Activated naive CD4-positive, alpha-beta T cell treated with anti-CD3 and anti-CD28 coated beads, Interleukin-2, amount 50 U/mL, for 72 hours (primary cell): ENCODE results near the gene FMNL2. TPM values are rescaled to one million over a fixed set of nuclear protein-coding genes. Genes with fewer than 3 reads are reported as not detected.
A peak's percentile ranks its signal among the peaks of the same experiment; 100 is the strongest.

ENCODE experiments used
- ATAC-seq, 2 donors: fragments of 150-1000 bp; cut with Tn5 transposase; 2 replicates each; pipeline ENCODE4 v1.10.0; 2021; ENCODE audit warnings: mild to moderate bottlenecking in 2 of 2, moderate library complexity in 2 of 2
- DNase-seq, 2 donors: peaks; one replicate each; pipeline ENCODE4 v3.0.0; 2021 to 2022; ENCODE audit warnings: low spot score in 2 of 2
- H3K27ac Mint-ChIP-seq, 2 donors: one replicate each; pipeline ENCODE4 v1.8.0; 2022; ENCODE audit warnings: mild to moderate bottlenecking in 2 of 2, mixed read lengths in 2 of 2
- H3K36me3 Mint-ChIP-seq, 2 donors: one replicate each; pipeline ENCODE4 v1.8.0; 2022; ENCODE audit warnings: mixed read lengths in 2 of 2
- H3K9me3 Mint-ChIP-seq, 2 donors: one replicate each; pipeline ENCODE4 v1.8.0; 2022; ENCODE audit warnings: mixed read lengths in 2 of 2
- total RNA-seq, 2 donors: library from RNA; stranded (reverse); gene quantifications; one replicate each; pipeline ENCODE4 v1.2.3, GENCODE V29; 2022

Gene FMNL2
- total RNA-seq, 2 donors from 2014 or later = 0.34 to 8.0 TPM

DNA sequence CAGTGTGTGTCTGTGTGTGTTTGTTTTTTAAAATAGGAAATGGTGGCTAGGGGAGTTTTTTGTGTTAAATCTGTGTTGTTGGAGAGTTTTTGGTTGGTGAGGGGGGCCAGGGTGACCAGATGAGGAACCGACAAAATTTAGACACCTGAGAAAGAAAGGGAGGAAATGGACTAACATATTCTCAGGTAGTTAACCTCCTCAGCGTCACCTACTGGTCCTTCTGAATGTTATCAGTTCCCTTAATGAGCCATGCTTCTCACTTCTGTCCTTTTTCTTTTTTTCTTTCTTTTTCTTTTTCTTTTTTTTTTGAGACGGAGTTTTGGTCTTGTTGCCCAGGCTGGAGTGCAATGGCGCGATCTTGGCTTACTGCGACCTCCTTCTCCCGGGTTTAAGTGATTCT, 107.0 kb downstream of the FMNL2 start:
- Mint-ChIP-seq H3K36me3 (peaks cover 0 to 8% of the 10 kb centered on the region in 2 donors), H3K27ac (no peak overlapping the region), H3K9me3 (peaks cover 3 to 5% of the 10 kb centered on the region in 2 donors)
- no peak for ATAC-seq
- no peak for DNase-seq

DNA sequence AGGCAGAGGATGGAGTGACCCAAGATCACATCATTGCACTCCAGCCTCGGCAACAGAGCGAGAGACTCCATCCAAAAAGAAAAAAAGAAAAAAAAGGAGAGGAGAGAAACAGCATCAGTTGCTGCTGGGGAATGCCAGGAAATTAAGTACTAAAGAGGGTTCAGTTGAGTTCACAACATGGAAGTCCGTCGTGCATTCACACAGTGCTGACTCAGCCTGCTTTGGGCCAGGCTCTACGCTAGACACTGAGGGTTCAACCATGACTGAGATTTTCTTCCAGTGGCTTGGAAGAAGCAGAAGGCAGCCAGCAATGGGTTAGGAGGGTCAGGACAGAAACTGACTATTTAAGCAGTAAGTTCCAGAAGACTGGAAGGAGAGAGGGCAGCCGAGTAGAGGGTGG, 108.8 kb downstream of the FMNL2 start:
- DNase-seq = no peak
- no peak for ATAC-seq
- H3K27ac Mint-ChIP-seq = no peak overlapping the region
- peaks cover 0 to 8% of the 10 kb centered on the region in 2 donors for H3K36me3 Mint-ChIP-seq
- peaks cover 3 to 5% of the 10 kb centered on the region in 2 donors for H3K9me3 Mint-ChIP-seq

DNA sequence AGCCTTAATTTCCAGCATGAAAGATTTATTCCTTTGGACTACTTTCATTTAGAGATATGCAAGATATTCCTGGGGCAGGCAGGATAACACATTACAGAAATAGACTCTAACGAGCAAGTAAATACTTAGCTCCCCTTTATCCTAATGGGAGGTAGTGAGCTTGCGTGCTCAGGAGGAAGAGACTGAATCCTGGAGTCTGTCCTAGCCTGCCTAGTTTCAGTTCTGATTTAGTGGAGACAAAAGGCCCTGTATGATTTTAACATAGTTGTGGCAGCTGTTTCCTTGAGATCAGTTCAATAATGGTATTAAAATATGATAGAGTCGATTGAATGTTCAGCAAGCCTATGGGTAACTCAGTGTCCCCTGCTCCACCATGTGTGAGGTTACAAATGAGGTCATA, 109.5 kb downstream of the FMNL2 start:
- ATAC-seq = no peak
- H3K9me3 Mint-ChIP-seq = peaks cover 3 to 5% of the 10 kb centered on the region in 2 donors
- peaks cover 0 to 8% of the 10 kb centered on the region in 2 donors for H3K36me3 Mint-ChIP-seq
- H3K27ac Mint-ChIP-seq = no peak overlapping the region
- no peak for DNase-seq

DNA sequence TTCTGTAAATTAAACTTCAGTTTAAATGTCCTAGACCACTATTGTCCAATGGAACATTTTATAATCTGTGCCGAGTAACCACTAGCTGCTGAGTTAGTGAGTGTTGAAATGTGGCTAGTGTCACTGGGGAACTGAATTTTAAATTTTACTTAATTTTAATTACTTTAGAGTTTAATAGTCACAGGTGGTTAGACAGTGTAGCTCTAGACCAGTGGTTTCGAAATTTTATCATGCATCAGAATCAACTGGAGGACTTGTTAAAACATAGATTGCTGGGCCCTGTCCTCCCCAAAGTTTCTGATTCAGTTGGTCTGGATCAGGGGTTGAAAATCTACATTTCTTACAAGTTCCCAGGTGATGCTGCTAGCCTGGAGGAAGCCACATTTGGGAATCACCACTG, 110.4 kb downstream of the FMNL2 start:
- DNase-seq (no peak), ATAC-seq (peak; percentile 14 to 27)
- Mint-ChIP-seq H3K36me3 (peaks cover 0 to 8% of the 10 kb centered on the region in 2 donors), H3K27ac (no peak overlapping the region), H3K9me3 (peaks cover 3 to 5% of the 10 kb centered on the region in 2 donors)

DNA sequence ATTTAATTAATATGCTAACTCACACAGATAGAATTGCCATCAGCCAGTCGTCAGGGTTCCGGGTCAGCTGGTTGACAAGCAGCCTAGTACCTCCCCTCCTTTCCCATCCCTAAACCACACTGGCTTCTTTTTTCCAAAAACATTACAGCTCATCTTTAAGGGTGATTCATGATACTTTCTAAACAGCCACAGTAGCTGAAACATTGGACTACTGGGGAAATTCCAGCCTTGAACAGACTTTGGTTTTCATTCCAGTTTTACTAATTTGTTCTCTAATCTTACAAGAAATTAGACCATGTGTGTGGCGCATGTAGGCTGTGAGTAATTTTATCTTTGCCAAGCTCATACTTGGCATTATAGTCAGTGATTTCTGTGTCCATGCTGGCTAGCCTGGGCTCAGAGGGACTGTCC, 110.8 kb downstream of the FMNL2 start:
- H3K36me3 Mint-ChIP-seq = peaks cover 0 to 8% of the 10 kb centered on the region in 2 donors
- peaks cover 3 to 5% of the 10 kb centered on the region in 2 donors for H3K9me3 Mint-ChIP-seq
- no peak overlapping the region for H3K27ac Mint-ChIP-seq
- DNase-seq (no peak), ATAC-seq (peak; percentile 69 to 83)

DNA sequence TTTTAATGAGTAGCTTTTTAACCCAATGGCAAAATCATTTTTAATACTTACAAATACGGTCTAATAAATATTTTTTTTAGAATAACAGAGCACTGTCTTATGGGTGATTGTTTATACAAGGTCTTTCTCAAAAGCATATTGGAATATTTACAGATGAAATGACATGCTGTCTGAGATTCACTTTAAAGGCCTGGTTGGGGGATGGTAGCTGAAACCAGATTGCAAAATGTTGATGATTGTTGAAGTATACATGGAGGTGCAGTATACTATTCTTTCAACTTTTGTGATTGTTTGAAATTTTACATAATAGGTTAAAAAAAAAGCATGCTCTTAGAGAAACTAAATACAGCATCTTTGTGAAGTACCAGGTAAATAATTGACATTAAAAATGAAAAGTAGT, 111.2 kb downstream of the FMNL2 start:
- peak in 1 of 2 donors; percentile 11 for ATAC-seq
- Mint-ChIP-seq H3K36me3 (peaks cover 0 to 8% of the 10 kb centered on the region in 2 donors), H3K9me3 (peaks cover under 1 to 5% of the 10 kb centered on the region in 2 donors)

DNA sequence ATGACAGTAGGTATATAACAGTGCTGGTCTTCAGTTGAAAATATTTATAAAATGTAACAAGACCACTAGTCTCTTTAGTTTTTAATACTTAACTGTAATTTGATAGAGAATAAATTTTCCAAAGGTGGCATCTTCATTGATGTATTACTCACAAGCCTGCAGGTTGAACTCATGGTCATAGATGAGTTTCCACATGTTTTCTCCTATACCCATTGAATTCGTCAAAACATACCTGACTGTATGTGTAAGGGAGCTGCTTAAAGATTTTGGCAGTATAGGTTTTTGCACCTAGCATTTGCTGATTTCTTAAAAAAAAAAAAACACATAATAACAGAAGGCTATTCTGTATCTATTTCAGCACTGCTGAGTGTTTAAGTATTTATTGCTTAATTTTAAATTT, 112.9 kb downstream of the FMNL2 start:
- ATAC-seq (no peak), DNase-seq (no peak)
- Mint-ChIP-seq H3K9me3 (peaks cover 0 to 3% of the 10 kb centered on the region in 2 donors), H3K36me3 (peaks cover 0 to 5% of the 10 kb centered on the region in 2 donors), H3K27ac (no peak overlapping the region)

More for the DNA sequence above, 111.2 kb downstream of the FMNL2 start:
- H3K27ac Mint-ChIP-seq = no peak overlapping the region
- DNase-seq = no peak

DNA sequence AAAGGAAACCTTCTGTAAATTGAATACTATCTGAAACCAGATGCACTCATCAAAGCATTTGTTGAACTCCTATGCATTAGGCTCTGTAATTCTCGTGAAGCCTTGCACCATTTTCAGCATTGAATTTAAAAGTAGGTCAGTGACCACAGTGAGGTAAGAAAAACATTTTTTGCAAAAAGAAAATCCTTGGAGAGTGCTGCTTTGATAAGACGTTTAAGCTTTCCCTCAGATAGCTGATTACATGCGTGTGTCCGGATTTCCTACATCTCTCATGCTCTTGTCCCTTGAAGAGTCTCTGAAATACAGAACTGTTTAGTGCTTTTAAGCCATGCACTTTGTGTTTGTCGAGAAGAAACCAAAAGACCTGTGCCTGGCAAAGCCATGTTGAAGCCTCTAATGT, 113.6 kb downstream of the FMNL2 start:
- H3K27ac Mint-ChIP-seq = no peak overlapping the region
- no peak for ATAC-seq
- no peaks in the 10 kb centered on the region for H3K36me3 Mint-ChIP-seq
- H3K9me3 Mint-ChIP-seq = no peaks in the 10 kb centered on the region
- no peak for DNase-seq

DNA sequence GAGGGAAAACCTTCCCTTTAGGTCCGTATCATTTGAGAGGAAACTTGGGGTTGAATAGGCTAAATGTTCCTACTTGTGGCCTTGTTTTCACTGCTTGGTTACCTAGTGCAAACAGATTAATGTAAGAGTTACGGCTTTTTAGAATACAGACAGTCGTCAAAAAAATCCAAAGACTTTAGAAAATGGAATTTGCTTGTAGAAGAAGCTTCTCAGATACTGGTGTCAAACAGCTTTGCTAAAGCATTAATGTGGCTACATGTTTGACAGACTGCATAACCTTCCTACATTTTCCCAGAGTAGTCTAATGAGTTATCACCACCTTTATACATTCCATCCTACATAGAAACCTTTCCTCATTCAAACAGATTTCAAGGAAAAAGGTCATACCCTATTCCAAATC, 114.6 kb downstream of the FMNL2 start:
- no peak for ATAC-seq
- Mint-ChIP-seq H3K9me3 (no peaks in the 10 kb centered on the region), H3K36me3 (no peaks in the 10 kb centered on the region), H3K27ac (no peak overlapping the region)
- DNase-seq = no peak

DNA sequence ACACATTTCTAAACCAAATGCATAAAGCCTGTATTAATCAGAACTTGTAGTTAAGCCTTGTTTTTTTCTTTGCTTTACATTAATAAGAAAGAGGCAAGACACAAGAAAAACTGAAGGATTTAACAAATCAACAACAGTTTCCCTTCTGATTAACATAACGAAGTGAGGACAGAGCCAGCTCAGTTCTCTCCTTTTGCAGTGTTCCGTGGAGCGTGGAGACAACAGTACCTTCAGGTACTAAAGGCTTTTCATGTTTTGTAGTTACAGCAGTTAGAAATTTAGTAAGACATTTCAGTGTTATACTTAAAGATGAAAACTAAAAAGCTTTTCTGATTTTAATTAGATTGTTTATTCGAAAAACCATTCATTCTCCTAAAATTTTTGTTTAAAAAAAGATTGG, 115.2 kb downstream of the FMNL2 start:
- DNase-seq (no peak), ATAC-seq (no peak)
- peaks cover 0 to 5% of the 10 kb centered on the region in 2 donors for H3K36me3 Mint-ChIP-seq
- H3K9me3 Mint-ChIP-seq = no peaks in the 10 kb centered on the region
- no peak overlapping the region for H3K27ac Mint-ChIP-seq

DNA sequence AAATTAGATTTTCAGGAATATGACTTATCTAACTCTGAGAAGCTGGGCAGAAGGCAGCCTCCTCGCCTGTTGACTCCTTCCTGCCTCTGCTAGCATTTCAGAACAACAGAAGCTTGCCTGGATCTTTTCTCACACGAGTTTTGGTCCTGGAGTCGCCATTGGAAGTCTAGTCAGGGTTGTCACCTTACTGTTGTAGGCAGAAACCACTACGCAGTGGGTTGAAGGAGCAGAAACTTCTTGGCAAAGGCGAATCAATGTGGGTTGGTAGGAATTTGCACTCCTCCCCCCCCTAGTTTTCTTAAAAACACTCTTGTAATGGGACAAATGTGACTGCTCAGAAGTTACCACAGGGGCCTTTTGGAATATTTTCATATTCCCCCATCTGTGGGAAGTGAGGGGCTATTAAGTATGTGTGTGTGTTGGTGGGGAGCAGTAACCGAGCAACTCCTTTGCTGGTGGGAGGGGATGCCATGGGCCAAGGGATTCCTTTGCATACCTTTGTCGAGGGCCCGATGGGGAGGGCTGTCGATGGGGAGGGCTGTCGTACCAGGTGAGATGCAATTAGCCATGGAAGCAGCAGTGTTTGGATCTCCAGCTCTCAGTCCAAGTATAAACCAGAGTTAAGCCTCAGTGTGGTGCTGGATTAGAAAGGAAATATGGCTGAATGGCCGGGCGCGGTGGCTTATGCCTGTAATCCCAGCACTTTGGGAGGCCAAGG, 117.4 kb downstream of the FMNL2 start:
- Mint-ChIP-seq H3K27ac (no peak overlapping the region), H3K9me3 (no peaks in the 10 kb centered on the region), H3K36me3 (peaks cover 0 to 6% of the 10 kb centered on the region in 2 donors)
- DNase-seq = no peak
- no peak for ATAC-seq

DNA sequence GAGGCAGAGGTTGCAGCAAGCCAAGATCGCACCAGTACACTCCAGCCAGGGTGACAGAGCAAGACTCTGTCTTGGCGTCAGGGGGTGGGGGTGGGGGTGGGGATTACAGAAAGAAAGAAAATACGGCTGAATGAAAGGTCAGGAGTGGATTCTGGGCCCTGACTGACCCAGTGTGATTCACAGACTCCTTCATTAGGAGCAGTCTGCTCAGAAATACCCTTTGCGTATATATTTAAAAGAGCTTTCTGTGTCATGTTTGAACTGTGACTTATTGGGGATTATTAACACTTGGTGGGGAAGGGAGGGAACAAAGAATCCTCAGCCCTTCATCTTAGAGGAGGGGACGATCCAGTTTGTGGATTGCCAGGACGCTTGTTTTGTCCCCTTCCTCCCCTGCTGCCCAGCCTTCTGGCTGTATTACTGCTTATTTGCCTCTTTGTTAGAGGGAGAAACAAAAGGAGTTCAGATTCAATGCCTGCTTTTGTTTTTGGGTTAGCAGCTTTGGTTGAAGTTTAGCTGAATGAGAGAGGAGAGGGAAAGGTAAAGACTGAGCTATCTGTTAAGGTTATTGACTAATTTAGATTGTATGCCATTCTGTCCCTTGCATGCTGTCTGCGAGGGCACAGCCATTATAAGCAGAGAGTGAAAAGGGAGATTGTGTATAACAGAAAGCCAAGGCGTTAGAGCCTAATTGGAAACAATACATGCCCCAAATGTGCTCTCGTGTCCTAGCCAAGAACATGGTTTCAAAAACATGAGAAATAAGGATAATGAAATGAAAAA, 118.3 kb downstream of the FMNL2 start:
- no peaks in the 10 kb centered on the region for H3K9me3 Mint-ChIP-seq
- no peak for DNase-seq

DNA sequence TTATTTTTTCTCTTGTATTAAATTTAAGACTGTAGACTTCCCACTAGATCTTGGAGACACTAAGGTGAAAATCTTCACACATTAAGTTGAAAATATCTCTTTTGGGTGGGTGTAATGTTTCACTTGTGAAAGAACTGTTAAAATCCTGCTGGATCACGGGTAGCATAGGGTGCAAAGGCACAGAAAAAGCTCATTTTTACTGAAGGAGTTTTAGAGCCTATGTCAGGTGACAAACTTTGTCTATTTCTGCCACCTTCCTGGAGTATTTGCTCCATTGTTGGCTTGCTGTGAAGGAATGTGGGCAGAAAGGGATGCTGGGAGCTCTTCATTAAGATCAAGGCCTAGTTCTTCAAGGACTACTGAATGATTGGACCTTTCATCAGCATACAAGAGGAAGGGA, 119.4 kb downstream of the FMNL2 start:
- no peaks in the 10 kb centered on the region for H3K9me3 Mint-ChIP-seq
- ATAC-seq = no peak

More for the DNA sequence above, 118.3 kb downstream of the FMNL2 start:
- Mint-ChIP-seq H3K36me3 (peaks cover 0 to 6% of the 10 kb centered on the region in 2 donors), H3K27ac (no peak overlapping the region)
- no peak for ATAC-seq

DNA sequence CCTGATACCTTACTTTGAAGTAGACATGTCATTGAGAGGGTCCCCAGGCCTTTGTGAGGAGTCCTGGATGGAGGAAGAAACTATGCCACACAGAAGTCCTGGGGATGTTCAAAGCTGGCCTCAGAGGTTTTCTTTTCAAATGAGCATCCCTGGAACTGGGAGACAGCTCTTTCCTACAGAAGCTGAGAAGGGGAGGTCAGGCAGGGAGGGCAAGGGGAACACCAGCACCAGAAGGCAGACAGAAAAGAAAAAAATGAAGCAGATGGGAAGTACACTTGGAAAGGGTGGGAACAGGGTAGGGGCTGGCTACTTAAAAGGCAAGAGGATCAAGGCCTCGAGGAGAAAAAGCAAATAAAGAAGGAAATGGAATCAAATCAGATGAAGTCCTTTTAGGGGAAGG, 120.0 kb downstream of the FMNL2 start:
- ATAC-seq (no peak), DNase-seq (no peak)
- H3K27ac Mint-ChIP-seq = no peak overlapping the region
- H3K36me3 Mint-ChIP-seq = peaks cover 0 to 6% of the 10 kb centered on the region in 2 donors
- no peaks in the 10 kb centered on the region for H3K9me3 Mint-ChIP-seq

More for the DNA sequence above, 119.4 kb downstream of the FMNL2 start:
- no peak for DNase-seq
- H3K36me3 Mint-ChIP-seq = peaks cover 0 to 6% of the 10 kb centered on the region in 2 donors
- H3K27ac Mint-ChIP-seq = no peak overlapping the region

DNA sequence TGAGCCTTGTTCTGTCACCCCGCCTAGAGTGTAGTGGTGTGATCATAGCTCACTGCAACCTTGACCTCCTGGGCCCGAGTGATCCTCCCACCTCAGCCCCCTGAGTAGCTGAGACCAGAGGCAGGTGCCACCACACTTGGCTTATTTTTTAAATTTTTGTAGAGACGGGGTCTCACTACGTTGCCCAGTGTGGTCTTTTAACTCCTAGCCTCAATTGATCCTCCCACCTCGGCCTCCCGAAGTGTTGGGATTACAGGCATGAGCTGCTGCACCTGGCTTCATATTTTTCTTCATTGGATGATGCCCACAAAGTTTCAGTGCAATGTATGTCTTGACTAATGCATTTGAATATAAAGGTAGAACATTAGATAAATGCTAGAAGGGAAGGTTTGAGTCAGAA, 120.8 kb downstream of the FMNL2 start:
- H3K36me3 Mint-ChIP-seq = peaks cover 0 to 6% of the 10 kb centered on the region in 2 donors
- H3K27ac Mint-ChIP-seq = no peak overlapping the region
- no peaks in the 10 kb centered on the region for H3K9me3 Mint-ChIP-seq
- ATAC-seq (no peak), DNase-seq (no peak)

DNA sequence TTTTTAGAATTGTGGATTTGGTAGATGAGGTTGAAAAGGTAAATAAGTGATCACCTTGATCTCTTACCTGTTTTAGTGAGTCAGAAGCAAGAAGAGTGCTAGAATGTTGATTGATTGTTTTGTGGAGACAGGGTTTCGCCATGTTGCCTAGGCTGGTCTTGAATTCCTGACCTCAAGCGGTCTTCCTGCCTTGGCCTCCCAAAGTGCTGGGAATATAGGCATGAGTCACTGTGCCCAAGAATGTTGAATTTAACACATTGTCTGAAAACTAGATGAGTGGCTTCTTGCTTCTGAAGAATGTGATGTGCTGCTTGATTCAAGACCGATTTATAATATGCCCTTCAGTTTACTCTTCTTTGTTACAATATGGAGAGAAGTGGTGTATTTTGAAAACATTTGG, 121.3 kb downstream of the FMNL2 start:
- peaks cover 0 to 6% of the 10 kb centered on the region in 2 donors for H3K36me3 Mint-ChIP-seq
- H3K27ac Mint-ChIP-seq = no peak overlapping the region
- DNase-seq = no peak

DNA sequence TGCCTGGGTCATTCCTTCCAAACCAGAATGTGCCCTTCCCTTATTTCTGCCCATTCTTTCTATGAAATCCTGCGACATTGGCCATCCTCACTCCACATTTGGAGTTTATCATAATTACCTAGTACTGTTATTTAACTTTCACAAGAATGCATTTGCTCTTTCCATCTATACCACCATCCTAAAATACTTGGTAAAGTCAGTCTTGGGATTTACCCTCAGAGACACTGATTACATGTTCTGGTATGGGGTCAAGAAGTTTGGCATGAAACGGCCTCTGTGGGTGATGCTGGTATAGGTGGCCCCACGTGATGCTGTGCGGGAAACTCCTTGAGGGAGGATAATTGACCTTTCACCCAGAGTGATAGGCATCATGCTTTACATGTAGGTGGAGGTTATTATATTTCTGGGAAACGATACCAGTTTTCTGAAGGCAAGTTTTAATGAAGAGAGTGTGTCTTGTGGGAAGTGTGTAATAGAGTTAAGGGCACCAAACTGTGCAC, 123.5 kb downstream of the FMNL2 start:
- H3K27ac Mint-ChIP-seq = no peak overlapping the region
- no peak for DNase-seq
- H3K36me3 Mint-ChIP-seq = peaks cover 0 to 6% of the 10 kb centered on the region in 2 donors
- no peaks in the 10 kb centered on the region for H3K9me3 Mint-ChIP-seq
- no peak for ATAC-seq

More for the DNA sequence above, 121.3 kb downstream of the FMNL2 start:
- no peak for ATAC-seq
- H3K9me3 Mint-ChIP-seq = no peaks in the 10 kb centered on the region
